CD4-positive, alpha-beta T cell (primary cell): ENCODE results near the gene NTM. TPM values are rescaled to one million over a fixed set of nuclear protein-coding genes. Genes with fewer than 3 reads are reported as not detected.

Experiments
- ATAC-seq: fragments of 200-7000 bp; cut with Tn5 transposase; one replicate; pipeline ENCODE4 v1.10.0; 2022; ENCODE audit warnings: mild to moderate bottlenecking; ENCODE audit not compliant: poor library complexity
- CTCF ChIA-PET: fragments of 350-600 bp; sonication (Branson Sonifier 250); formaldehyde crosslinking; loops from one replicate; lab custom pipeline; 2021; ENCODE audit warnings: antibody characterized with exemption, inconsistent platforms; lab: Charles Lee
- POLR2A ChIA-PET: fragments of 350-600 bp; sonication (Branson Sonifier 250); formaldehyde crosslinking; loops from one replicate; lab custom pipeline; 2021; ENCODE audit warnings: antibody characterized with exemption, inconsistent platforms; lab: Charles Lee
- DNase-seq, 14 experiments: peaks; one replicate each; pipeline ENCODE4 v3.0.0-alpha.2; 2013 to 2020; ENCODE audit warnings: mixed read lengths in 2 of 14
- H3K27ac ChIP-seq, 2 donors: one replicate each; pipeline versions ENCODE4 v1.5.1 to v1.7.0; 2013; ENCODE audit warnings: low read length in 2 of 2, low read depth in 1 of 2, mild to moderate bottlenecking in 1 of 2
- H3K27me3 ChIP-seq, 2 experiments: 1 replicate in 1 of 2; 2 replicates in 1 of 2; pipeline versions ENCODE4 v1.6.1 to v1.7.0; 2013; ENCODE audit warnings: low read length in 2 of 2, control low read depth in 1 of 2, mild to moderate bottlenecking in 1 of 2, moderate library complexity in 1 of 2; ENCODE audit not compliant: insufficient read depth in 2 of 2, control insufficient read depth in 1 of 2
- H3K36me3 ChIP-seq: one replicate; pipeline ENCODE4 v1.6.1; 2013; ENCODE audit warnings: low read length, control low read depth; ENCODE audit not compliant: insufficient read depth
- H3K4me1 ChIP-seq: one replicate; pipeline ENCODE4 v1.6.1; 2013; ENCODE audit warnings: low read length, control low read depth; ENCODE audit not compliant: insufficient read depth
- H3K4me3 ChIP-seq: one replicate; pipeline ENCODE4 v1.5.1; 2013; ENCODE audit warnings: mild to moderate bottlenecking, low read length, moderate library complexity
- H3K9me3 ChIP-seq, 2 experiments: 1 replicate in 1 of 2; 2 replicates in 1 of 2; pipeline versions ENCODE4 v1.6.1 to v1.7.0; 2013; ENCODE audit warnings: low read length in 2 of 2, mild to moderate bottlenecking in 2 of 2, control low read depth in 1 of 2, moderate library complexity in 1 of 2; ENCODE audit not compliant: control insufficient read depth in 1 of 2, insufficient read depth in 1 of 2
- H3K27ac Mint-ChIP-seq: one replicate; pipeline ENCODE4 v1.8.0; 2020; ENCODE audit warnings: mixed read lengths
- H3K27me3 Mint-ChIP-seq: one replicate; pipeline ENCODE4 v1.8.0; 2021; ENCODE audit warnings: mixed read lengths
- H3K36me3 Mint-ChIP-seq: one replicate; pipeline ENCODE4 v1.8.0; 2021; ENCODE audit warnings: low read depth, mixed read lengths
- H3K4me1 Mint-ChIP-seq: one replicate; pipeline ENCODE4 v1.8.0; 2021; ENCODE audit warnings: low read depth, mixed read lengths
- H3K4me3 Mint-ChIP-seq: one replicate; pipeline ENCODE4 v1.8.0; 2020; ENCODE audit warnings: mild to moderate bottlenecking, mixed read lengths
- H3K9me3 Mint-ChIP-seq: one replicate; pipeline ENCODE4 v1.8.0; 2020; ENCODE audit warnings: mixed read lengths
- intact Hi-C, 2 experiments: fragments of 100-400 bp; cut with DNase I in 1 of 2; cut with micrococcal nuclease in 1 of 2; formaldehyde crosslinking; loops; one replicate each; pipeline versions ENCODE4 v1.15.1 to v1.9.0; 2023 to 2025; cut with DNase I, micrococcal nuclease
- total RNA-seq, 174 experiments: library from RNA in 2 of 174; stranded (reverse) in 2 of 174; gene quantifications; one replicate each; pipeline ENCODE4 v1.2.3 and lab custom pipeline; 2021 to 2026
- TF ChIP-seq, protein P1 (sequence below): fragments of 200-600 bp; IDR thresholded peaks from one replicate; pipeline ENCODE4 v1.8.0; 2022; ENCODE audit warnings: antibody characterized with exemption, mild to moderate bottlenecking

NTM gene
- total RNA-seq, 2 experiments from 2014 or later, result not detected

DNA sequence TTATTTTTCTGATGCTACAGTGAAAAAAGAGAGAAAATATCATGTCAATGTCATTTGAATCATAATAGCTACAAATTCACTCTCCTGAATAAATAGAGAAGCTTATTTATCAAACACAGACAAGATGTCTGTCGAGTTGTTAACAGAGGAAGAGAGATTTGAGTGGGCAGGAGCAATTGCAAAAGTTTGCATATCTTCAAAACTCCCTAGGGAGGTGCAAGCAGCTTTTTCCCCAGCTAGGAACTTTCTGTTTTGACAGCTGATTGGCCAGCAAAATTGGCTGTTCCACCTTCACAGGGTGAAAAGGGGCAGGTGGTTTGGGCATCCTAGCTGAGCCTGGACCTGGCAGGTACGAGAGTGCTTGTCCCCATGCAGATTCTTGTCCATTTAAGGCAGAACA lies 98.2 kb downstream of the NTM start:
- Mint-ChIP-seq H3K36me3 (no peaks in the 10 kb centered on the region), H3K9me3 (no peaks in the 10 kb centered on the region), H3K27me3 (peaks cover 16% of the 10 kb centered on the region), H3K4me3 (no peak overlapping the region), H3K27ac (no peak overlapping the region), H3K4me1 (no peaks in the 10 kb centered on the region)
- DNase-seq (no peak), ATAC-seq (no peak)
- ChIA-PET POLR2A (no interaction called here), CTCF (no interaction called here)
- H3K4me1 ChIP-seq, result no peaks in the 10 kb centered on the region
- H3K9me3 ChIP-seq, result peaks cover 0 to 14% of the 10 kb centered on the region in 2 experiments
- TF ChIP-seq, protein P1, sequence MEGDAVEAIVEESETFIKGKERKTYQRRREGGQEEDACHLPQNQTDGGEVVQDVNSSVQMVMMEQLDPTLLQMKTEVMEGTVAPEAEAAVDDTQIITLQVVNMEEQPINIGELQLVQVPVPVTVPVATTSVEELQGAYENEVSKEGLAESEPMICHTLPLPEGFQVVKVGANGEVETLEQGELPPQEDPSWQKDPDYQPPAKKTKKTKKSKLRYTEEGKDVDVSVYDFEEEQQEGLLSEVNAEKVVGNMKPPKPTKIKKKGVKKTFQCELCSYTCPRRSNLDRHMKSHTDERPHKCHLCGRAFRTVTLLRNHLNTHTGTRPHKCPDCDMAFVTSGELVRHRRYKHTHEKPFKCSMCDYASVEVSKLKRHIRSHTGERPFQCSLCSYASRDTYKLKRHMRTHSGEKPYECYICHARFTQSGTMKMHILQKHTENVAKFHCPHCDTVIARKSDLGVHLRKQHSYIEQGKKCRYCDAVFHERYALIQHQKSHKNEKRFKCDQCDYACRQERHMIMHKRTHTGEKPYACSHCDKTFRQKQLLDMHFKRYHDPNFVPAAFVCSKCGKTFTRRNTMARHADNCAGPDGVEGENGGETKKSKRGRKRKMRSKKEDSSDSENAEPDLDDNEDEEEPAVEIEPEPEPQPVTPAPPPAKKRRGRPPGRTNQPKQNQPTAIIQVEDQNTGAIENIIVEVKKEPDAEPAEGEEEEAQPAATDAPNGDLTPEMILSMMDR, result no peak
- intact Hi-C loops, result no loop called here
- peaks cover 2 to 5% of the 10 kb centered on the region in 2 experiments for H3K27me3 ChIP-seq
- H3K4me3 ChIP-seq, result no peak overlapping the region
- no peaks in the 10 kb centered on the region for H3K36me3 ChIP-seq
- H3K27ac ChIP-seq, result no peak overlapping the region

DNA sequence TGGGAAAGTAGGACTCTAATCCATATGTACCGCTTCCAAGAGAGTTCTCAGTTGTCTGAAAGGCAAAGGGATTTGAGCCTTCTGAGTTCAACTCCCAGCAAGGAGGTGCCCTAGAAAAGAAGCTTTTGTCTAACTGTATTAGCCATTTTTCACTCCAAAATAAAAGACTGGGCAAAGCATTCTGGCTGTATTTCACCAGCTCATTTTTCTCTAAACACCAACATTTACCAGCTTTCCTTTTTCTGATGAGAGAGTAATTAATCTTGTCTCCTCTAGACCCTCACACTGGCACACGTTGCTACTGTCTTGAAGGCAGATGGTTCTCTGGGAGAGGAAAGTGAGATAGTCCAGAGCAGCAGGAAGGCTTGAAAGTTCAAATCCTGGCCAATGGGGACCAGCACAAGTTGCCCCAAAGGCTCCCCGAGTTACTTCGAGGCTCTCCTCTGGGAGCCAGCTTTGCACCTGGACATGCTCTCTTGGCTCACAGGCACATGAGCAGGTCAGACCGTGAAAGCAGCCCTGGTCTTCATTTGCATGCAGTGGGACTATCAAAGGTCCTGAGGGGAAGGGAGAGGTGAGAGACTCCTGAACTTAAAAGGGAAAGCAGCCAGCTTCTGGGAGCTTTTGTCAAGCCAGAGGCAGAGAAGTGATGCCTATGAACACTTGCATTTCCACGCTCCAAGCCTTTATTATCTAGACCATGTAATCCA lies 100.0 kb downstream of the NTM start:
- H3K9me3 ChIP-seq, result peaks cover 0 to 3% of the 10 kb centered on the region in 2 experiments
- TF ChIP-seq, protein P1, result no peak
- H3K27me3 ChIP-seq, result peaks cover 0 to 2% of the 10 kb centered on the region in 2 experiments
- no peaks in the 10 kb centered on the region for H3K4me1 Mint-ChIP-seq
- ATAC-seq (no peak), DNase-seq (no peak)
- no peak overlapping the region for H3K27ac Mint-ChIP-seq
- CTCF ChIA-PET, result no interaction called here
- H3K4me3 Mint-ChIP-seq, result no peak overlapping the region
- peaks cover 5% of the 10 kb centered on the region for H3K27me3 Mint-ChIP-seq
- H3K4me3 ChIP-seq, result no peak overlapping the region
- H3K9me3 Mint-ChIP-seq, result no peaks in the 10 kb centered on the region
- intact Hi-C loops, result no loop called here
- POLR2A ChIA-PET, result no interaction called here
- H3K4me1 ChIP-seq, result no peaks in the 10 kb centered on the region
- no peak overlapping the region for H3K27ac ChIP-seq
- no peaks in the 10 kb centered on the region for H3K36me3 ChIP-seq
- no peaks in the 10 kb centered on the region for H3K36me3 Mint-ChIP-seq

DNA sequence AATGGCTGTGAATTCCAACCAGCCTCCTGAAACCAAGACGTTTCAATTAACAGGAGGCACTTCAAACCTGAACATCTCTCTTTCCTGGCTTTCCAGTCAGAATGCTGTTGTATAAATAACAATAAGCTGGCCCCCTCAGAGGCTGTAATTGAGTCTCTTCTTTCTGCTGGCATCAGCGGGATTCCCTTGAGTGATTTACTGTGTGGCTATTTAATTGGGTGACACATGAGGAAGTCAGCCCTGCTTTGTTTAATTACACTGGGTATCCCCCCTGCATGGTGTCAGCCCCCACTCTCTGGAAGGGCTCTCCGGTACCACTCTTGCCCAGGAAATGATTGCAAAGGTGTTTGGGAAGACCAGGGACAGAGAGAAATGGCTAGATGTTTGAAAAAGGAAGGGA lies 101.6 kb downstream of the NTM start:
- intact Hi-C loops, result no loop called here
- Histone ChIP-seq H3K36me3 (no peaks in the 10 kb centered on the region), H3K27me3 (peaks cover 0 to 2% of the 10 kb centered on the region in 2 experiments), H3K9me3 (peaks cover 0 to 3% of the 10 kb centered on the region in 2 experiments), H3K4me1 (no peaks in the 10 kb centered on the region), H3K27ac (no peak overlapping the region), H3K4me3 (no peak overlapping the region)
- CTCF ChIA-PET, result no interaction called here
- DNase-seq, result no peak
- Mint-ChIP-seq H3K27me3 (peaks cover 11% of the 10 kb centered on the region), H3K4me3 (no peak overlapping the region), H3K4me1 (no peaks in the 10 kb centered on the region), H3K9me3 (no peaks in the 10 kb centered on the region), H3K36me3 (no peaks in the 10 kb centered on the region), H3K27ac (no peak overlapping the region)
- TF ChIP-seq, protein P1, result no peak
- no peak for ATAC-seq
- POLR2A ChIA-PET, result no interaction called here
